Esophagus squamous epithelium (tissue), 5 donors: ENCODE results near the gene CDK5RAP2. TPM values are rescaled to one million over a fixed set of nuclear protein-coding genes. Genes with fewer than 3 reads are reported as not detected.

Source experiments
- DNase-seq: peaks from one replicate; lab custom pipeline; 2025; lab: John Stamatoyannopoulos, UW
- H3K27ac ChIP-seq, 4 donors: fragments of 200-600 bp; sonication (generic); one replicate each; pipeline ENCODE4 v1.5.1; 2016 to 2019; ENCODE audit warnings: mild to moderate bottlenecking in 1 of 4
- H3K27me3 ChIP-seq, 4 donors: fragments of 200-600 bp; sonication (generic); 1 replicate in 3 of 4; 2 replicates in 1 of 4; pipeline versions ENCODE4 v1.5.1 to v1.6.0; 2017 to 2021; ENCODE audit warnings: antibody characterized with exemption in 1 of 4
- H3K36me3 ChIP-seq, 3 donors: fragments of 200-600 bp; sonication (generic); one replicate each; pipeline ENCODE4 v1.5.1; 2016 to 2019
- H3K4me1 ChIP-seq, 3 donors: fragments of 200-600 bp; sonication (generic); one replicate each; pipeline ENCODE4 v1.5.1; 2017 to 2019
- H3K4me3 ChIP-seq, 4 donors: fragments of 200-600 bp; sonication (generic); 1 replicate in 3 of 4; 2 replicates in 1 of 4; pipeline ENCODE4 v1.5.1; 2016 to 2019; ENCODE audit warnings: mild to moderate bottlenecking in 2 of 4, moderate library complexity in 1 of 4
- H3K9me3 ChIP-seq, 3 donors: fragments of 200-600 bp; sonication (generic); one replicate each; pipeline ENCODE4 v1.5.1; 2016 to 2019
- POLR2A ChIP-seq, 4 donors: fragments of 450-650 bp; IDR thresholded peaks; one replicate each; pipeline ENCODE4 v1.6.1; 2017; ENCODE audit warnings: antibody characterized with exemption in 4 of 4, mild to moderate bottlenecking in 4 of 4, moderate library complexity in 3 of 4
- WGBS, 2 donors: methylation state at CpG; one replicate each; pipeline ENCODE4 v1.1.5; 2018; 5-methylcytosine and 5-hydroxymethylcytosine counted together
- intact Hi-C: fragments of 100-400 bp; cut with DNase I; formaldehyde crosslinking; loops from one replicate; pipeline ENCODE4 v1.15.0; 2022
- total RNA-seq, 4 donors: library from RNA; depleted of rRNA; stranded (reverse); fragments of >200 nt; gene quantifications; one replicate each; pipeline ENCODE4 v1.1.0, GENCODE V29; 2016
- TF ChIP-seq, protein P1 (sequence below), 6 experiments: fragments of 450-650 bp in 4 of 6; fragments of 200-600 bp in 2 of 6; sonication (generic) in 2 of 6; IDR thresholded peaks; one replicate each; pipeline ENCODE4 v1.5.1; 2016 to 2019; ENCODE audit warnings: antibody characterized with exemption in 6 of 6, mild to moderate bottlenecking in 4 of 6, moderate library complexity in 4 of 6
- donor health status: DM: yes; HTN: yes; CAD: no.

Gene CDK5RAP2
- total RNA-seq, 4 donors from 2014 or later, result 23.2 to 41.2 (median 33.8) TPM

DNA sequence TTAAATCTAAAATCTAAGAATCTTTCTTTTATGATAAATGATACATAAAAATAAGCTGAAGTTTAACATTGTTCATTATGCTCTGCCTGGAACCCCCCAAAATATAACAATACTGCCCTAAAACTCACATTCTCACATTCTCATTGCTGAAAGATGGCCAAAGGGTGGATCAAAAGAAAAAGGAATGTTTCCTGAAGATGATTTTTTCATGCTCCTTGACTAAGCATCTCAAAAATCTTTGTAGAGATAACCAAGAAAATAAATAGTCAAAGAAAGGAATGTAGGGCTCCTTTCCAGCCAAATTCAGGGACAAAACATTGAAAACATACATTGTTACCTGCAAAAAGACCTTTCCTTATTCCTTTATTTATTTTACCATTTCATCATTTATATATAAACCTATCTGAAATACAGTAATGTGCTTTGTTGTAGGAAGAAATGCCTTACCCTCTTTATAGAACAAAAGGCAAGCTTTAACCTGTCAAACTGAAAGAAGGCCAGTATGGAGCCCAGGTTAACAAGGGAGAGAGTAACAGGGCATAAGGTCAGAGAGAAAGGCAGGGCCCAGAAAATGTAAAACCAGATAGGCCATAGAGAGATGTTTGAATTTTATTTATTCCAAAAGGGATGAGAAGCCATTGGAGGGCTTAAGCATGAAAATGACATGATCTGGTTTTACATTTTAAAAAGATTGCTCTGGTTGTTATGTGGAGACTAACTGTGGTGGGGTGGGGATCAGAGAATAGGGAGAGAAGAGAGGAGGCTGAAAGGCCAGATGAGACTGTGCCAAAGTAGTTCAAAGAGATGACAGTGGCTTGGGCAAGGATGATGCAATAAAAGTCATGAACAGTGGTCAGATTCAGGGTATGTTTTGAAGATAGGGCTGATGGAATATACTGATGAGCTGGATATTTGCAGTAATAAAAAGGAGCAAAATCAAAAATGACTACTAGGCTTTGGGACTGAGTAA is 37.3 kb upstream of the CDK5RAP2 start:
- no peaks in the 10 kb centered on the region for H3K27me3 ChIP-seq
- DNase-seq, result no peak
- H3K36me3 ChIP-seq, result peaks cover 0 to 34% (median 0%) of the 10 kb centered on the region in 3 donors
- no peak overlapping the region for H3K4me3 ChIP-seq
- H3K4me1 ChIP-seq, result peaks cover 0 to 22% (median 3%) of the 10 kb centered on the region in 3 donors
- TF ChIP-seq, protein P1, sequence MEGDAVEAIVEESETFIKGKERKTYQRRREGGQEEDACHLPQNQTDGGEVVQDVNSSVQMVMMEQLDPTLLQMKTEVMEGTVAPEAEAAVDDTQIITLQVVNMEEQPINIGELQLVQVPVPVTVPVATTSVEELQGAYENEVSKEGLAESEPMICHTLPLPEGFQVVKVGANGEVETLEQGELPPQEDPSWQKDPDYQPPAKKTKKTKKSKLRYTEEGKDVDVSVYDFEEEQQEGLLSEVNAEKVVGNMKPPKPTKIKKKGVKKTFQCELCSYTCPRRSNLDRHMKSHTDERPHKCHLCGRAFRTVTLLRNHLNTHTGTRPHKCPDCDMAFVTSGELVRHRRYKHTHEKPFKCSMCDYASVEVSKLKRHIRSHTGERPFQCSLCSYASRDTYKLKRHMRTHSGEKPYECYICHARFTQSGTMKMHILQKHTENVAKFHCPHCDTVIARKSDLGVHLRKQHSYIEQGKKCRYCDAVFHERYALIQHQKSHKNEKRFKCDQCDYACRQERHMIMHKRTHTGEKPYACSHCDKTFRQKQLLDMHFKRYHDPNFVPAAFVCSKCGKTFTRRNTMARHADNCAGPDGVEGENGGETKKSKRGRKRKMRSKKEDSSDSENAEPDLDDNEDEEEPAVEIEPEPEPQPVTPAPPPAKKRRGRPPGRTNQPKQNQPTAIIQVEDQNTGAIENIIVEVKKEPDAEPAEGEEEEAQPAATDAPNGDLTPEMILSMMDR (IDR thresholded peaks at IDR 0.05), result no peak
- no peak for TF ChIP-seq POLR2A (IDR thresholded peaks at IDR 0.05)
- intact Hi-C loops, result no loop called here
- H3K27ac ChIP-seq, result no peak overlapping the region
- no peaks in the 10 kb centered on the region for H3K9me3 ChIP-seq

DNA sequence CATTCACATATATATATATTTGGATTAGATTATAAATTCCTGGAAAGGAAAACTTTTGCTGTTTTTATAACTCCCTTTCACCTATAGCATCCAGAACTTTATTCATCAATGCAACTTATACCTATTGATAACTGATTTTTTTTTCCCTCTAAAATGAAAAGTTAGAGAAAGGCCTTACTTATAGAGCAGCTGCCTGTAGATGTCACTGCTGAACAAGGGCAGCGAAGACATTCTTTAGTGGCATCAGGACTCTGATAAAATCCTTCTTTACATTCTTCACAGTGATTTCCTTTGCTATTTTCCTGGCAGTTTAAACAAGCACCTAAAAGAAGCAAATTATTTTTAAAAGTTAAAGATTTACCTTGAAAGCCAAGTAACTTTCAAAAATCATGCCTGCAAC is 32.3 kb upstream of the CDK5RAP2 start:
- H3K36me3 ChIP-seq, result peaks cover 0 to 53% (median 0%) of the 10 kb centered on the region in 3 donors
- 85 to 94% methylated on average over 1 of the region's 1 CpG for WGBS, 2 donors
- H3K9me3 ChIP-seq, result no peaks in the 10 kb centered on the region
- peaks cover 0 to 5% (median under 1%) of the 10 kb centered on the region in 3 donors for H3K4me1 ChIP-seq
- DNase-seq, result no peak
- no peak overlapping the region for H3K4me3 ChIP-seq
- H3K27ac ChIP-seq, result no peak overlapping the region
- H3K27me3 ChIP-seq, result no peaks in the 10 kb centered on the region
- TF ChIP-seq, protein P1 (IDR thresholded peaks at IDR 0.05), result no peak
- TF ChIP-seq POLR2A (IDR thresholded peaks at IDR 0.05), result no peak
- intact Hi-C loops, result no loop called here

DNA sequence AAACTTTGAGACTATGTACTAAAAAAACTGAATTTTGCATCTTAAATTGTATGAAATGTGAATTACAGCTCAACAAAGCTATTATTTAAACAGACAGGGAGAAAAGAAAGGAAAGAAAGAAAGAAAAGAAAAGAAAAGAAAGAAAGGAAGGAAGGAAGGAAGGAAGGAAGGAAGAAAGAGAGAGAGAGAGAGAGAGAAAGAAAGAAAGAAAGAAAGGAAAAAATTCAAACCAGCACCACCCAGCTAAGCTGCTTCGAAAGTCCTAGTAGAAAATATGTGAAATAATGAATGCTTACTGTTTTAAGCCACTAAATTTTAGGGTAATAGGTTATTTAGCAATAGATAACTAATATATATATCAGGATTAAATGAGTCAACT is 31.7 kb upstream of the CDK5RAP2 start:
- H3K4me1 ChIP-seq, result no peaks in the 10 kb centered on the region

DNA sequence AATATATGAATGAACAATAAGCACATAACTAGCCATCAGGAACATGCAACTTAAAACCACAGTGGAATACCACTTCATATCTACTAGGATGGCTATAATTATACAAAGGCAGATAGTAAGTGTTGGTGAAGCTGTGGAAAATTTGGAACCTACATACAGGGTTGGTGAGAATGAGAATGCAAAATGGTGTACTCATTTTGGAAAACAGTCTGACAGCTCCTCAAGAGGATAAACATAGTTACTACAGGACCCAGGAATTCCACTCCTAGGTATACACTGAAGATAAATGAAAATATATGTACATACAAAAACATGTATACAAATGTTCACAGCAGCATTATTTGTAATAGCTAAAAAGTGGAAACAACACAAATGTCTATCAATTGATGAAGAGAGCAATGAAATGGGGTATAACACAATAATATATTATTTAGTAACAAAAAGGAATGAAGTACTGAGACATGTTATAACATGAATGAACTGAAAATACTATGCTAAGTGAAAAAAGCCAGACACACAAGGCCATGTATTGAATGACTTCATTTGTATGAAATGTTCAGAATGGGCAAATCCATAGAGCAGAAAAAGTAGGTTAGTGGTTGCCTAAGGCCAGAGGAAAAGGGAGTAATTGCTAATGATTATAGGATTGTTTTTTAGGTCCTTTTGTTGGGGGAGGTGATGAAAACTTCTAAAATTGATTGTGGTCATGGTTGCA is 31.2 kb upstream of the CDK5RAP2 start:
- H3K9me3 ChIP-seq, result no peaks in the 10 kb centered on the region
- DNase-seq, result no peak
- no peaks in the 10 kb centered on the region for H3K27me3 ChIP-seq
- peaks cover 0 to 58% (median 0%) of the 10 kb centered on the region in 3 donors for H3K36me3 ChIP-seq
- no peak overlapping the region for H3K4me3 ChIP-seq
- TF ChIP-seq, protein P1 (IDR thresholded peaks at IDR 0.05), result peak in 1 of 6 experiments; percentile 49
- no peak for TF ChIP-seq POLR2A (IDR thresholded peaks at IDR 0.05)
- intact Hi-C loops, result no loop called here
- H3K27ac ChIP-seq, result no peak overlapping the region
- H3K4me1 ChIP-seq, result no peaks in the 10 kb centered on the region

More for the DNA sequence above, 31.7 kb upstream of the CDK5RAP2 start:
- Histone ChIP-seq H3K4me3 (no peak overlapping the region), H3K36me3 (peaks cover 0 to 58% (median 0%) of the 10 kb centered on the region in 3 donors), H3K27me3 (no peaks in the 10 kb centered on the region), H3K27ac (no peak overlapping the region), H3K9me3 (no peaks in the 10 kb centered on the region)
- TF ChIP-seq, protein P1 (IDR thresholded peaks at IDR 0.05), result no peak
- TF ChIP-seq POLR2A (IDR thresholded peaks at IDR 0.05), result no peak
- WGBS, 2 donors, result 90 to 100% methylated on average over 1 of the region's 1 CpG
- intact Hi-C loops, result no loop called here
- no peak for DNase-seq

DNA sequence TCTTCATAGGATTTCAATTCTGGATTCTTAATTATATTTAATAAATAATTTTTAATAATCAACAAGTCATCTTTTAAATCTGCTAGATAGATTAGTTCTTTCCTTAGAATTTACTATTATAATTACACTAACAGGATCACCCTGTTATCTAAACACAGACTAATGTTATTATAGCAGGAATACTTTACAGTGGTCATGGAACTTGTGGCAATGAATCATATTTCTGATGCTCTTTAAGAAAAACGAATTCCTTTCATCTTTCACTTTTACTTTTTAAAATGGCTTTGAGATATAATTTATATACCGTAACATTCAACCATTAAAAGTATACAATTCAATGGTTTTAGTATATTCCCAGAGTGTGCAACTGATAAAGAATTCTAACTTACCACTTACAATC is 29.7 kb upstream of the CDK5RAP2 start:
- intact Hi-C loops, result no loop called here
- TF ChIP-seq, protein P1 (IDR thresholded peaks at IDR 0.05), result no peak
- TF ChIP-seq POLR2A (IDR thresholded peaks at IDR 0.05), result no peak
- no peaks in the 10 kb centered on the region for H3K4me1 ChIP-seq
- H3K27me3 ChIP-seq, result no peaks in the 10 kb centered on the region
- DNase-seq, result no peak
- peaks cover 0 to 62% (median 0%) of the 10 kb centered on the region in 3 donors for H3K36me3 ChIP-seq
- no peak overlapping the region for H3K4me3 ChIP-seq
- WGBS, 2 donors, result 89 to 90% methylated on average over 2 of the region's 2 CpGs
- no peak overlapping the region for H3K27ac ChIP-seq
- H3K9me3 ChIP-seq, result no peaks in the 10 kb centered on the region
